CD4-positive, alpha-beta T cell (primary cell): ENCODE measurements around the gene F2RL2. TPM values are rescaled to one million over a fixed set of nuclear protein-coding genes. Genes with fewer than 3 reads are reported as not detected.
A peak's percentile ranks its signal among the peaks of the same experiment; 100 is the strongest.

Source experiments
- ATAC-seq: fragments of 200-7000 bp; cut with Tn5 transposase; one replicate; pipeline ENCODE4 v1.10.0; 2022; ENCODE audit warnings: mild to moderate bottlenecking; ENCODE audit not compliant: poor library complexity
- CTCF ChIA-PET: fragments of 350-600 bp; sonication (Branson Sonifier 250); formaldehyde crosslinking; loops from one replicate; lab custom pipeline; 2021; ENCODE audit warnings: antibody characterized with exemption, inconsistent platforms; lab: Charles Lee
- POLR2A ChIA-PET: fragments of 350-600 bp; sonication (Branson Sonifier 250); formaldehyde crosslinking; loops from one replicate; lab custom pipeline; 2021; ENCODE audit warnings: antibody characterized with exemption, inconsistent platforms; lab: Charles Lee
- DNase-seq, 14 experiments: peaks; one replicate each; pipeline ENCODE4 v3.0.0-alpha.2; 2013 to 2020; ENCODE audit warnings: mixed read lengths in 2 of 14
- H3K27ac ChIP-seq, 2 donors: one replicate each; pipeline versions ENCODE4 v1.5.1 to v1.7.0; 2013; ENCODE audit warnings: low read length in 2 of 2, low read depth in 1 of 2, mild to moderate bottlenecking in 1 of 2
- H3K27me3 ChIP-seq, 2 experiments: 1 replicate in 1 of 2; 2 replicates in 1 of 2; pipeline versions ENCODE4 v1.6.1 to v1.7.0; 2013; ENCODE audit warnings: low read length in 2 of 2, control low read depth in 1 of 2, mild to moderate bottlenecking in 1 of 2, moderate library complexity in 1 of 2; ENCODE audit not compliant: insufficient read depth in 2 of 2, control insufficient read depth in 1 of 2
- H3K36me3 ChIP-seq: one replicate; pipeline ENCODE4 v1.6.1; 2013; ENCODE audit warnings: low read length, control low read depth; ENCODE audit not compliant: insufficient read depth
- H3K4me1 ChIP-seq: one replicate; pipeline ENCODE4 v1.6.1; 2013; ENCODE audit warnings: low read length, control low read depth; ENCODE audit not compliant: insufficient read depth
- H3K4me3 ChIP-seq: one replicate; pipeline ENCODE4 v1.5.1; 2013; ENCODE audit warnings: mild to moderate bottlenecking, low read length, moderate library complexity
- H3K9me3 ChIP-seq, 2 experiments: 1 replicate in 1 of 2; 2 replicates in 1 of 2; pipeline versions ENCODE4 v1.6.1 to v1.7.0; 2013; ENCODE audit warnings: low read length in 2 of 2, mild to moderate bottlenecking in 2 of 2, control low read depth in 1 of 2, moderate library complexity in 1 of 2; ENCODE audit not compliant: control insufficient read depth in 1 of 2, insufficient read depth in 1 of 2
- H3K27ac Mint-ChIP-seq: one replicate; pipeline ENCODE4 v1.8.0; 2020; ENCODE audit warnings: mixed read lengths
- H3K27me3 Mint-ChIP-seq: one replicate; pipeline ENCODE4 v1.8.0; 2021; ENCODE audit warnings: mixed read lengths
- H3K36me3 Mint-ChIP-seq: one replicate; pipeline ENCODE4 v1.8.0; 2021; ENCODE audit warnings: low read depth, mixed read lengths
- H3K4me1 Mint-ChIP-seq: one replicate; pipeline ENCODE4 v1.8.0; 2021; ENCODE audit warnings: low read depth, mixed read lengths
- H3K4me3 Mint-ChIP-seq: one replicate; pipeline ENCODE4 v1.8.0; 2020; ENCODE audit warnings: mild to moderate bottlenecking, mixed read lengths
- H3K9me3 Mint-ChIP-seq: one replicate; pipeline ENCODE4 v1.8.0; 2020; ENCODE audit warnings: mixed read lengths
- intact Hi-C, 2 experiments: fragments of 100-400 bp; cut with DNase I in 1 of 2; cut with micrococcal nuclease in 1 of 2; formaldehyde crosslinking; loops; one replicate each; pipeline versions ENCODE4 v1.15.1 to v1.9.0; 2023 to 2025; cut with DNase I, micrococcal nuclease
- total RNA-seq, 174 experiments: library from RNA in 2 of 174; stranded (reverse) in 2 of 174; gene quantifications; one replicate each; pipeline ENCODE4 v1.2.3 and lab custom pipeline; 2021 to 2026
- TF ChIP-seq, protein P1 (sequence below): fragments of 200-600 bp; IDR thresholded peaks from one replicate; pipeline ENCODE4 v1.8.0; 2022; ENCODE audit warnings: antibody characterized with exemption, mild to moderate bottlenecking

F2RL2 gene
- total RNA-seq, 2 experiments from 2014 or later = not detected

DNA sequence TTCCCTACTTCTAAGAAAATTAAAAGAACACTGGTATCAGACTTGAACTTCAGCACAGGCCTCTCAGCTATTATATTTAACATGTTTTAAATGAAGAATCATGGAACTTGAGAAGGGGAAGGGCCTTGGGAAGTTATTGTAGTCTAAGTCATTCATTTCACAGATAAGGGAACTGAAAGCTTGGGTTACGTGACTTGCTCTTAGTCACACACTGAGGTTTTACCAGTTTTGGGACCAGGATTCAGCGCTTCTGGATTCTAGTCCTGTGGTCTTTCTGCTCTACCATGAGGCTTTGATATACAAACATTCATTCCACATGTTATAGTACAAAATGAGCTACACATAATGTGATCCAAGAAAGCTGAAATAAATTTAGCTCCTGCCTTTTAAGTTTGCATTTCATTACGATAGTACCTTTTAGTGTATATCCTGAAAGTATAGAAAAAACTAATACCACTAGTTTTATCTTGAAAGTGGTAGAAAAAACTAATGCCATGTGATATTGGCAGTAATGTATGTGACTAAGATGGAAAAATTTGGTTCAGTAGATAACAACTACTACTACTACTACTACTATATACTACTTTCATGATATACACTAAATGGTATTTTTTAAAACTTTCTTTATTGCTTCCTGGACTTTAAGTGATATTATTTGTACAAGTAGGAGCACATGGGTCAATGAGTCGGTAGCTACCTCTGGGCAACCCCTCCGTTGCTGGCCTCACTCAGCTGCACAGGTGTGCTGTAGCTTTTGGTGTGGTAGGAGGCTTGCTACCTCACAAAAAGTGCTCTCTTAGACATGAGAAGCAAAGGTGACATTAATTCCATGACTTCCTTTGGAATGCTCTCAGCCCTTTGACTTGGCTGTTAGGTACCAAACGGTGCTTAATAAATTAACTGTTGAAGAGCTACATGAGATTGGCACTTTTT is 40.7 kb downstream of the F2RL2 start:
- ChIA-PET CTCF (interaction anchor here (0.6 to 2.0 kb wide), 17 partner anchors 8 to 310 kb away, joined by 3 to 11 read pairs (median 4); partner anchors contain the start of gene IQGAP2), POLR2A (interaction anchor here (0.8 to 3.6 kb wide), 7 partner anchors 35 to 256 kb away, joined by 3 to 26 read pairs (median 7); partner anchors contain the start of gene IQGAP2)
- Histone ChIP-seq H3K36me3 (peaks cover 10% of the 10 kb centered on the region), H3K4me1 (peaks cover 3% of the 10 kb centered on the region), H3K27me3 (no peaks in the 10 kb centered on the region), H3K9me3 (no peaks in the 10 kb centered on the region), H3K27ac (peak overlapping the region in 1 of 2 donors; percentile 7), H3K4me3 (no peak overlapping the region)
- Mint-ChIP-seq H3K36me3 (peaks cover 47% of the 10 kb centered on the region), H3K4me1 (peaks cover 28% of the 10 kb centered on the region), H3K9me3 (no peaks in the 10 kb centered on the region), H3K4me3 (no peak overlapping the region), H3K27me3 (no peaks in the 10 kb centered on the region), H3K27ac (peak overlapping the region; percentile 57)
- TF ChIP-seq, protein P1, sequence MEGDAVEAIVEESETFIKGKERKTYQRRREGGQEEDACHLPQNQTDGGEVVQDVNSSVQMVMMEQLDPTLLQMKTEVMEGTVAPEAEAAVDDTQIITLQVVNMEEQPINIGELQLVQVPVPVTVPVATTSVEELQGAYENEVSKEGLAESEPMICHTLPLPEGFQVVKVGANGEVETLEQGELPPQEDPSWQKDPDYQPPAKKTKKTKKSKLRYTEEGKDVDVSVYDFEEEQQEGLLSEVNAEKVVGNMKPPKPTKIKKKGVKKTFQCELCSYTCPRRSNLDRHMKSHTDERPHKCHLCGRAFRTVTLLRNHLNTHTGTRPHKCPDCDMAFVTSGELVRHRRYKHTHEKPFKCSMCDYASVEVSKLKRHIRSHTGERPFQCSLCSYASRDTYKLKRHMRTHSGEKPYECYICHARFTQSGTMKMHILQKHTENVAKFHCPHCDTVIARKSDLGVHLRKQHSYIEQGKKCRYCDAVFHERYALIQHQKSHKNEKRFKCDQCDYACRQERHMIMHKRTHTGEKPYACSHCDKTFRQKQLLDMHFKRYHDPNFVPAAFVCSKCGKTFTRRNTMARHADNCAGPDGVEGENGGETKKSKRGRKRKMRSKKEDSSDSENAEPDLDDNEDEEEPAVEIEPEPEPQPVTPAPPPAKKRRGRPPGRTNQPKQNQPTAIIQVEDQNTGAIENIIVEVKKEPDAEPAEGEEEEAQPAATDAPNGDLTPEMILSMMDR = no peak
- intact Hi-C loops = loop anchor here (1.0 to 5.0 kb wide), 6 partner anchors 36 to 508 kb away; partner anchors contain the start of gene IQGAP2 (in 1 of the 2)
- DNase-seq (peak in 3 of 14 experiments; percentile 8 to 65 (median 57)), ATAC-seq (no peak)

DNA sequence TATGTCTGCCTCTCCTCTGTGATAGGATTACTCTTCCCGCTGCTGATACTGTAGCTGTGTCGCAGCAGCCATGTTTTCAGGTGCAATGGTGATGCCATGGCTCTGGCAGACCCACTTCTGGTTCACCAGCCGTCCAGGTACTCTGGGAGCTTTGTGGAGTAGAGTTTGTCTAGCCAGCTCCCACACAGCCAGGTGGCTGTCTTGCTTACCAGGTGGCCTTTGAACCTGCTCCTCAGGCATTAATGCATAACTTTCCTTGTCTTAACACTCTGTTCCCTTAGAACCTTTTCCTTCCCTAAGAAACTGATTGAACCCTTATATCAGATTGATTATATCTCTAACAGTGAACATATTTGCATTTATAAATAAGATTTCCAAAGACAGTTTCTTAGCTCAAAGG is 42.2 kb downstream of the F2RL2 start:
- Histone ChIP-seq H3K4me1 (peaks cover 3% of the 10 kb centered on the region), H3K9me3 (no peaks in the 10 kb centered on the region), H3K36me3 (peaks cover 21% of the 10 kb centered on the region), H3K4me3 (no peak overlapping the region), H3K27me3 (no peaks in the 10 kb centered on the region), H3K27ac (no peak overlapping the region)
- Mint-ChIP-seq H3K36me3 (peaks cover 51% of the 10 kb centered on the region), H3K9me3 (no peaks in the 10 kb centered on the region), H3K4me3 (no peak overlapping the region), H3K4me1 (peaks cover 35% of the 10 kb centered on the region), H3K27ac (peak overlapping the region; percentile 57), H3K27me3 (no peaks in the 10 kb centered on the region)
- ChIA-PET POLR2A (interaction anchor here (0.6 to 3.6 kb wide), 4 partner anchors 34 to 269 kb away, joined by 3 to 26 read pairs (median 12); partner anchors contain the start of gene IQGAP2), CTCF (interaction anchor here (0.9 kb wide), 1 partner anchor 250 kb away, joined by 3 read pairs; no protein-coding TSS in a partner anchor)
- DNase-seq (no peak), ATAC-seq (no peak)
- TF ChIP-seq, protein P1 = no peak
- intact Hi-C loops = loop anchor here in 1 of 2 experiments (5.0 kb wide), 2 partner anchors 179 to 244 kb away; partner anchors contain the start of gene IQGAP2

DNA sequence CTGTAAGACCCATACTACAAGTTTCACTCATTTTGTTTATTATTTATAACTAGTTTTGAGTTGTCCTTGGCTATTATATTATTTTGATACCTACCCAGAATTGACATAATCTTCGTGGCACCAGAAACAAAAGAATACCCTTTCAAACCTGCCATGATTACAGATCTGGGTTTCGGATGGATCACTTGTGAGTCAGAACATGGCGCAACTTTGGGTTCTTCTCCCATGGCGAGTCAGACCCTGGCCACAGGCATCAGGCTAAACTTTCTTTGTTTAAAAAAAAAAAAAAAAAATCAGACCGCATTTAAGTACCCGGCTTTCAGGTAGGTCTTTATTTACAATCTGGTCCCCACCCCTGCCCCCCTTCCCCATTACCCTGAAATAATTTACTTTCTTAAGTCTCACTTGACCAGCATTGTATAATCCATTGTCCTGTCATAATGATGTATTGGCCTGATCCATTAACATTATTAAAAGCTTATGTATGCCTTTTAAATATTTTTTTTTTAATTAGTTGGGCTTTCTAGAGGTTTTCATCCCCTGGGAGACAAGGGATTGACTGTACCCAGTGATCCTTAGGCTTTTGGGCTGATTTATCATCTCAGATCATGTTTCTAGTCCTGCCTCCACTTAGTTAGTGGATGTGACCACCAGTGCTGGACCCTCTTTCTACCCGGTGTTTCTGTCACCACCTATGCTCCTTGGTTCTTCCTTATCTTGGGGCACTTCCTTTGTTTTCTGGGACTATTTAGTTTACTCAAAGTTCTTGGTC is 43.9 kb downstream of the F2RL2 start:
- peaks cover 35% of the 10 kb centered on the region for H3K4me1 Mint-ChIP-seq
- H3K27me3 ChIP-seq = no peaks in the 10 kb centered on the region
- no peak for ATAC-seq
- no peaks in the 10 kb centered on the region for H3K9me3 Mint-ChIP-seq
- no peak overlapping the region for H3K4me3 ChIP-seq
- POLR2A ChIA-PET = no interaction called here
- intact Hi-C loops = no loop called here
- H3K4me1 ChIP-seq = peaks cover 3% of the 10 kb centered on the region
- CTCF ChIA-PET = interaction anchor here (0.6 kb wide), 2 partner anchors 8 to 252 kb away, joined by 3 to 4 read pairs; no protein-coding TSS in a partner anchor
- H3K27me3 Mint-ChIP-seq = no peaks in the 10 kb centered on the region
- H3K27ac ChIP-seq = no peak overlapping the region
- peak in 2 of 14 experiments; percentile 24 to 39 for DNase-seq
- peaks cover 29% of the 10 kb centered on the region for H3K36me3 ChIP-seq
- TF ChIP-seq, protein P1 = no peak
- peaks cover 53% of the 10 kb centered on the region for H3K36me3 Mint-ChIP-seq
- no peak overlapping the region for H3K27ac Mint-ChIP-seq
- no peak overlapping the region for H3K4me3 Mint-ChIP-seq
- H3K9me3 ChIP-seq = no peaks in the 10 kb centered on the region
